ENCODE measurements around the gene HJV.
"Not testable (repeated sequence)": the region's sequence is repeated elsewhere in the genome, so short reads cannot be mapped to it uniquely, and the experiment has no call there.

HJV gene, protein sequence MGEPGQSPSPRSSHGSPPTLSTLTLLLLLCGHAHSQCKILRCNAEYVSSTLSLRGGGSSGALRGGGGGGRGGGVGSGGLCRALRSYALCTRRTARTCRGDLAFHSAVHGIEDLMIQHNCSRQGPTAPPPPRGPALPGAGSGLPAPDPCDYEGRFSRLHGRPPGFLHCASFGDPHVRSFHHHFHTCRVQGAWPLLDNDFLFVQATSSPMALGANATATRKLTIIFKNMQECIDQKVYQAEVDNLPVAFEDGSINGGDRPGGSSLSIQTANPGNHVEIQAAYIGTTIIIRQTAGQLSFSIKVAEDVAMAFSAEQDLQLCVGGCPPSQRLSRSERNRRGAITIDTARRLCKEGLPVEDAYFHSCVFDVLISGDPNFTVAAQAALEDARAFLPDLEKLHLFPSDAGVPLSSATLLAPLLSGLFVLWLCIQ

DNA sequence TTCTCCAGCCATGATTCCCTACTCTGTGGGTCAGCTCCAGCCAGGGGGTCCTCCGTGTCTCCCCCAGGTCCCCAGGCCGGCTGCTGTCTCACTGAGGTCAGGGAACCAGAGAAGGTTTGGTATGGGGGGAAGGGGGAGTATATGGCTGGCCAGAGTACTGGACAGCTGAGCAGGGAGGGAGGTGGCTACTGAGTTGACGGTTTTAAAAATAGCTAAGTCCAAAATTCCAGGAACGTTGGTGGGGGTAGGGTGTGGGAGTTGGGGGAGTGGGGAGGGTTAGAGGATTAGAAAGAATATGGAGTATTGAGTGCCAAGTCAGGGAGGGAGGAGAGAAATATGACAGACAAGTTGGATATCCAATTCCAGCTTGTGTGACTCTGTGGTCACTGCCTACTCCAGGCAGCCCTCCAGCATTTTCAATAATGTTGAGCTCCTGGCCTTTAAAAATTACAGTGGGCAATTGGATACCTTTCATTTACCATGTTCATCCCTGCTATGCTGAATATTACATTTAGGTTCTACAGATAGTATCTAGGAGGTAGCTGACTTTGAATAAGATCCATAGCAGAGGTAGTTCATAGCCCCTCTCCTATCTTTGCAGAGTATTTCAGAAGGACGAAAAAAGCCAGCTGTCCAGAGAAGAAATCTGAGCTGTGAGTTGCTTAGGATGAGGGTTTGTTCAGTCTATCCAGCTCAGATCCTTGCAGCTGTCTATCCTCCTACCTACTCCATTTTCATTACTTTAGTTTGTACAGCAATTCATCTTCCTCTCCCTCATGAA is at the start of gene HJV:
HJV (minus strand) TSS at position 114 of the 781 bp plus-strand sequence. CDS start 1,504 bp downstream, outside the sequence.
- DNase-seq (ENCODE audit: low spot score) = no peak

DNA sequence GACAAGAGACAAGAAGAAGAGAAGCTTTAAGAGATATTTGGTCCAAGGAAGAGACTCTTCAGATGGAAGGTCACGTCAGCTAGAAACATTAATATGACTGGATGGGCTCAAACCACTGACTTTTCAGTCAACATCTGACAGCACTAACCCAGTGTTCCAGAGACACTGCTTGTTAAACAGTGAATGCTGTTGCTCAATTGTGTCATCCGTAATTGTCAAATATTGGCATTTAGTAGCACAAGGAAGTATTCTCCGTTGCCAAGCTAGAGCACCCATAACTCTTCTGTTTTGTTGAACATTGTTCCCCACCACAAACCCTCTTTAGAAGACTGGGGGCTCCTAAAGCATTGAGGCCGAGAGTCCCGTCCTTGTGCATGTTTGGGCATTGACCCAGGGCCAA is 37.6 kb upstream of the HJV start:
- not testable (repeated sequence) for DNase-seq (ENCODE audit: low spot score)

DNA sequence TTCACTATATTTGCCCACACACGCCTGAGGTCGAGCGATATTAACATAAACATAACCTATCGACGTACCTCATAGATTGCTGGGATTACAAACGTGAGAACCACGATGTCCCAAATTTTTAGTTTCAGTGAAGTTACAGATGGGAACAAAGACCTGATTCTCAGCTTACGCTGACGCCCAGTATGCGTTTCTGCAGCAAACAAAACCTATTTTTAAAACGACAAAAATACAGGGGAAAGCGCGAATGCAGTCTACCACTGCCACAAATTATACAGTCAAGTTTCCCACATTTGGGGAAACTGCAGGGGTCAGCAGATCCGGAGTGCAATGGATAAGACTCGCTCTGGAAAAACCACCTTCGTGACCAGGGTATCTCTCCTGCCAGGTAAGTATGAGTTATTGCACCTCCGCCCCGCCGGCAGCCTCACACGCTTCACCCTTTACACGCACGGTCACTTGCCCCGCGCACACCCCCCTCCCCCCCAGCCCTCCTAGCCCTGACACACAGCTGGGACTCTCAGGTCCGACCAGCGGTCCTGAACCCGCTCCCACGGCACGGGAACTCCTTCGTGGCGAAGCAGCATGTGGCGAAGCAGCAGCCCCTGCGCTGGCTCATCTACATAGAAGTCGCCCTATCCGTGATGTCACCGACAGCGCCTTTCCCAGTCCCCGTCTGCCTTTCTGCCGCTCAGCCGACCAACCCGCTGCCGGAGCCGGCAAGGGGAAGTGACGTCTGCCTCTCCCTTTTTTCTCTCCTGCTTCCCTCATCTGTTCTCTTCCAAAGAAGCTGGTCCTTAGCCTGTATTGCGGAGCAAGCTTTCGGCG is 30.5 kb upstream of the HJV start:
- DNase-seq (ENCODE audit: low spot score) = peak; percentile 67

DNA sequence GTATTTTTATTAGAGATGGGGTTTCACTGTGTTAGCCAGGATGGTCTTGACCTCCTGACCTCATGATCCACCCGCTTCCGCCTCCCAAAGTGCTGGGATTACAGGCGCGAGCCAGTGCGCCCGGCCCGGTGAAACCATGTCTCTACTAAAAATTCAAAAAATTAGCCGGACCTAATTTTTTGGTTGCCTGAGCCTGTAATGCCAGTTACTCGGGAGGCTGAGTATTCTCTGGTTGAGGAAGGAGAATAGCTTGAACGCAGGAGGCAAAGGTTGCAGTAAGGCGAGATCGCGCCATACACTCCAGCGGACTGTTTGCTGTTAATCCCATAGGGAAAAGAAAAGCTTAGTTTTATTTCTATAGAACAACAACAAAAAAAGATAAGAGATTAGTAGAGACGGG is 29.9 kb upstream of the HJV start:
- DNase-seq (ENCODE audit: low spot score) = no peak

DNA sequence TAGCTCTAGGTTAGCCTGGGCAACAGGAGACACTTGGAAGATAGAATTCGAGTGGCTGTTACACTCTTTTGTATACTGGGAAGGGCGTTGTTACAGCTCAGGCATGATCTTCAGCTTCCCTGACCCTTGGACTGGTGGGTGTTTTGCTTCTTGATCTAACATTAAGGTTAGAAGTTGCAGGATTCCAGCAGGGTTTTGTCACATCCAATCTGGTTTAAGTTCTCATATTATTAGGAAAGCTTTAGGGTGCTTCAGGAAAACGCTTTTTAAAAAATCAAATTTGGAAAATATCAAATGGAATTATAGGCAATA is 29.1 kb upstream of the HJV start:
- not testable (repeated sequence) for DNase-seq (ENCODE audit: low spot score)

DNA sequence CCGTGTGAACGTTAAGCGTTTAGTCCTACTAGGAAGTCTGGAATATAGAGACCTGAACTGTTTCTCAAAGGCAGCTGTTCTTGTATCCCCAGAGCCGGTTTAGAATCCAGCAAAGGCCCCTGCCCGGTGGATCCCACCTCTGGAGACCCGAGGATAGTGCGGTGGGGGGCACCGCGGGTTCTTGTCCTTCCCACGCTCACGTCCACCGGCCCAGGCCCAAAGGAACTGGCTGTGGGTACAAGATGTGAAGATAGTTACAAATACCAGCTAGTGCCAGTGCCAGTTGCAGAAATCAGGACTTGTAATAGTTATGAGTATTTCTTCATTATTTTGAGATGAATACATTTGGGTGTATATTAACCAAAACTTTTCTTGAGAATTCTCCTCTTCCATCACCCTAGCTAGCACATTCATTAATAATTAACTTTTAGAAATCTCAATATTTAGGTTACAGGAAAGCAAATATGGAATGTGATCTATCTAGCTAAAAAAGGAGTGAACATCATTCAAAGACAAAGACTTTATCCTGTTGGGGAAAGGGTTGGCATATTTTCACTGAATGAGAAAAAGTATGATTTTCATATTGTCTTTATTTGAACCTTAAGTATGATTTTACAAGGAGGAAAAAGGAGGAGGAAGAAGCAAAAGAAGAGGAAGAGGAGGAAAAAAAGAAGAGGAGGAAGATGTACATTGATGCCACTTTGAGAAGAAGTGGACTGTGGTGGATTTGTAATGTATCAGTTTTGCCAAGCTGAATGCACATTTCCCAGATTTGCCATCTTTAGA is 28.5 kb upstream of the HJV start:
- not testable (repeated sequence) for DNase-seq (ENCODE audit: low spot score)

DNA sequence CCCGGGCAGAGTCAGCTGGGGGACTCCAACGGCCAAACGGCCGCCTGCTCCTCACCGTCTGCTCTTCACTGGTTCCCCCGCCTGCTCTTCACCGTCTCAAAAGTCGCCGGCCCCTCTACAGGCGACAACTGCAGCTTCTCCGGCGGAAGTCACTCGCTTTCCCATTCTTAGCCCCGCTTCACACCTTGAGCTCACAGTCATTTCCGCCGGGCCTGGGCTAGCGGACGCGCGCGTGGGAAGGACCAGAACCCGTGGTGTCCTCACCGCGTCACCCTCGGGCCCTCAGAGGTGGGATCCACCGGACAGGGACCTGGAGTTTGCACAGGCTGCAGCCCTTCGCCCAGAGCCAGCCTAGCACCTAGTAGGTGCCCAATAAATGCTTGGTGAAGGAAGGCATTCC is 27.9 kb upstream of the HJV start:
- DNase-seq (ENCODE audit: low spot score) = no peak

DNA sequence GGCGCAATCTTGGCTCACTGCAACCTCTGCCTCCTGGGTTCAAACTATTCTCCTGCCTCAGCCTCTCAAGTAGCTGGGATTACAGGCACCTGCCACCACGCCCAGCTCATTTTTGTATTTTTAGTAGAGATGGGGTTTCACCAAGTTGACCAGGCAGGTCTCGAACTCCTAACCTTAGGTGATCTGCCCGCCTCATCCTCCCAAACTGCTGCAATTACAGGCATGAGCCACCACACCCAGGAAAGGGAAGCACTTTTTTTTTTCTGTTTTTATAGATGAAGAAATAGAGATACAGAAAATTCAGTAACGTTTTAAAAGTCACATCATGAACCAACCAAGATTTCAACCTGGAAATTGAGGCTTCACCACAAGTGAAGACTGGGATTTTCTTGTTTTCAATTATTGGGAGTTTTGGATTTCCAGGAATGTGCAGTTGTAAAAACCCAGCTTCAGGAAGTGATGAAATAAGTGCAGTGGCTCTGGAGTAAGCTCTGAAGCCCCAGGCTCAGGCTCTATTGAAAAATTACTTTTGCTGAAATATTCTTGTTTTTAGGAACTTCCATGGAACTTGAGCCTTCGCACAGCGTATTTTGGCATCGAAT is 27.1 kb upstream of the HJV start:
- not testable (repeated sequence) for DNase-seq (ENCODE audit: low spot score)

DNA sequence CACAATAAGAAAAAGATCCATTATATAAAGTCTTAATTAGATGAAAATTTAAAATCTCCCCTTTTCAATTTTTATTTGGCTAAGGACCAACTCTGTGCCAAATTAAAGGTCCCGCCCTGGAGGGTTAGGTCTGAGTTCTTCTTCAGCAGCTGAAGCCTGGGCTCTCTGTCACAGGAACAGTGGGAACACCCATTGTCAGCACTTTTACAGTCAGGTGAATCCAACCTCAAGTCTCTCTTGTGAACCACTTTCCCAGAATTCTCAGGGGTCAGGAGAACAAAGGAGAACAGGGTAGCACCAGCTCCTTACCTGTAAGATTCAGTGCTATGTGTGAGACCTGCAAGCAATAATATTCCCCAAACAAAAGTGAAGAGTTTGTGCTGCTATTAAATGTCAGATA is 25.1 kb upstream of the HJV start:
- no peak for DNase-seq (ENCODE audit: low spot score)

DNA sequence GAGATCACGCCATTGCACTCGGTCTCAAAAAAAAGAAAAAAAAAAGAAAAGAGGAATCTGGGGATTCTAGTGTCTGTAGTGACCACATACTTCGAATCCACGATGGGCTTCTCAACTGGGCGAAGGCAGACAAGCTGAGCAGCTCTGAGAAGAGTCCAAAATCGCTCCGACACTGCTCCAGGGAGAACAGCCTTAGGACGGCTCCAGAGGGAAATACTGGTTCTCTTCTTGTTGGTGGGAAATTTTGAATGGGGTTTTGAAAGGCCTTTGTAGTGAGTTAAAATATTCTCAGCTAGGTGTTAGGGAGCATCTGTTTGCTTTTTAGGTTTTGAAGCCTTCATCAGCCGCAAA is 18.3 kb upstream of the HJV start:
- DNase-seq (ENCODE audit: low spot score) = no peak

DNA sequence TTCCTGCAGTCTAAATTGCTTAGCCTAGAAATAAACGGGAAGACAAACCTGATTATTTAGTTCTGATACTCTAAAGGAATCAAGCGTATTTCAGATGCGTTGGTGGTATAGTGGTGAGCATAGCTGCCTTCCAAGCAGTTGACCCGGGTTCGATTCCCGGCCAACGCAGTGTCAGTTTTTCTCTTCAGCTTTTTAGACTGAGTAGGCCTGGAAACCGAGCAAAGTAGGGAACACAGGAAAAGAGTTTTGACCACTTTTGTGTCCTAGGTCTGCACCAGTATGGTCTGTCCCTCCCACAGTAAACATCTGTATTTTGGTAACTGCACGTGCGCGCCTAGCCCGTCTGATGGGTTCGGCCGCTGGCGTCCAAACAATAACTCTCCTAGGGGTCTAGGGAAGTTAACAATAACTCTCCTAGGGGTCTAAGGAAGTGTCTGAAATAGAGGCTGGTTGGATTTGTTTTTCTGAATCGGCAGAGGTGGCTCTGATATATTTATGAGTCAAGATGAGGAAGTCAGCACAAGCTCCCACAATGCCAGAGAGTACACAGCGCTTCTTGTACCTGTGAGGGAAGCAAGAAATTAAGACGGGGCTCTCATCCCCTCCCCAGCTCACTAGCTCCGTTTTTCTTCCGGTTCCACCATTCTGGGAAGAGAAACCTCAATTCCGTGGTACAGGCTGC is 15.6 kb upstream of the HJV start:
- peak; percentile 83 for DNase-seq (ENCODE audit: low spot score)

DNA sequence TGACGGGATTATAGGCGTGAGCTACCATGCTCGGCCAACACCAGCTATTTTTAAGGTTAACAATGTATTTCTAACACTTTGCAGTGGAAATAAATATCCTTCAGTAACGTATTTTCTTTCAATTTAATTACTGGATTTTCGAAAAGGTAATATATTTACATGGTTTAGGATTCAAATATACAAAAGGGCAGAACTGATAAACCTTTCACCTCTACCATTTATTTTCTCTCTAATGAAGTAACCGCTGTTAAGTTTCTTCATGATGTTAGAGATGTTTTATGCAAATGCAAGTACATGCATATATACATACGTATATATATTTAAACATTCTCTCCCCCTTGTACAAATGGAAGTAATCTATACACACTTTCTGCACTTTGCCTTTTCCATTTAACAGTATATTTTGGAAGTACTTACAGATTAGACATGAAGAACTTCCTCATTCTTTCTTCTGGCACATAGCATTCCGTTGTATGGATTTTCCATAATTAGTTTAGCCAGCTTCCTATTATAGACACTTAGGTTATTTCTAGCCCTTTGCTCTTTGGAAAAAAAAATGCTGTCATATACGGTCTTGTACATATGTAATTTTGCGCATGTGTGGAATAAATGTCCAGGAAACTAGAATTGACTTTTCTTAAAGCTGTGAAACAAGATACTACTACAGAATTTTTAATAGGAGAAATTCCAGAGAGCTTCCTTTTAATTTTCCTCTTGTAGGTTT is 14.9 kb upstream of the HJV start:
- peak; percentile 60 for DNase-seq (ENCODE audit: low spot score)

DNA sequence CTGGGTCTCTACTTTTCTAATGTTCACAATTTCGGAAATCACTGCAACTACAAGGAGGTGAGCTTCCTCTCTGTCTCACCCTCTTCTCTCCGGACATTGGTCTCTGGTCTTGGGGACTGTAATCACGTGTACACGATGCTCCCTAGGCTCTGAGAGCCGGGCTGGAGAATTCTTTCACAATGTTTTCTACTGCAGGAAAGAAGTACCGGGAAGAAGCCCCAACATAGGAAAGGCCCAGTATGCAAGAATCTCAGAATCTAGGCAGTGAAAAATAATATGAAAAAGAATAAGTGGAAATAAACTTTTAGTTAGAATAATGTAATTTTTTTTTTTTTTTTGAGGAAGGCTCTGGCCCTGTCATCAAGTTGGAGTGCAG is 13.5 kb upstream of the HJV start:
- DNase-seq (ENCODE audit: low spot score) = no peak

DNA sequence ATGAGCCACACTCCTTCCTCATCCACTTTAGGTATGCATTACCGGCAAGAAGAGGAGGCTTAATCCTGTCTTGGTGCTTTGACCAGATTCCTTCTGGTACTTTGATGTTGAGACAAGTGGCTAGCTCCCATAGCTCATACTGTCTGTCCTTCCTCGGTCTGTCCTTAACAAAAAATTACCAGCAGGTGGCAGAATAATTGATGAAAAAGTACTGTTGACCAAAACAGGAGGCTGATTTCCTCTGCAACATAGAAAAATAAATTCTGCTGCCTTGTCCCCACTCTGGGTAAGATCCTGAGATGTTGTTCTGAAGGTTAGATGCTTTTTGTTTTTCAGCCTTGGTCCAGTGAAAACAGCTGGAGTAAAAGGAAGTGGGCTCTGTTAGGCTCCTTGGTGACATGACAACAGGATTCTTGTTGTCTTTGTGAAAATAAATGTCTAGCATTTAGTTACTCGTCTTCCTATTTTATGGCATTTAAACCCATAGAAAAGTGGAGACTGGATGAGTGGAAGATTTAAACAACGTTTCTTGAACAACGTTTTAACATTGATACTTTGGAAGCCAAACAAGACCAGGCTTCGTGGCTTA is 11.2 kb upstream of the HJV start:
- DNase-seq (ENCODE audit: low spot score) = peak; percentile 59

DNA sequence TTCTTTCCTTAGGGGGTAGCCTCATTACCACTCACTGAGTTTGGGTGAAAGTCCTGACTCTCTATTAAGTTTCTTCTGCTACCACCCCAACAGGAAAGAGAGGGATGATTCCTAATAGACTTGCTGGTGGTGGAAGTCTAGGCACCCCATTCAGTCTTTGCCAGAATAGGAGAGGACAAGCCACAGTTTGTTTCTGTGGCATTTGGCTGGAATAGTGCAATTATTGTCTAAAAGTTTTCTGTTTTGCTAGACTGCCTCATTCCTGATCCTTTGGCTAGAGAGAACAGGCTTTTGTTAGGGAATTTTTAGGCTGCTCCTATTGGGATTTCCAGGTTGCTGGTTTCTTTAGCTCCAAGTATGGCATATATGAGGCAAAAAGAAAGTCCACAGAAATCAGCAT is 9.9 kb upstream of the HJV start:
- DNase-seq (ENCODE audit: low spot score) = no peak

DNA sequence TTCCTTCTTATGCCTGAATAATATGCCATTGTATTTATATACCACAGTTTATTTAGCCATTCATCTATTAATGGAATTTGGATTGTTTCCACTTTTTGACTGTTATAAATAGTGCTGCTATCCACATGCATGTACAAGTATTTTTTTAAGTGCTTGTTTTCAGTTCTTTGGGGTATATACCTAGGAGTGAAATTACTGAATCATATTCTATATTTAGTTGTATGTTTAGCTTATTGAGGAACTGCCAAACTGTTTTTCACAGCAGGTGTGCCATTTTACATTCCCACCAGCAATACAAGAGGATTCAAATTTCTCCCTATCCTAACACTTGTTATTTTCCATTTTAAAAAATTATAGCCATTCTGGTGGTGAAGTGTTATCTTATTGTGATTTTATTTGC is 7.6 kb upstream of the HJV start:
- no peak for DNase-seq (ENCODE audit: low spot score)

DNA sequence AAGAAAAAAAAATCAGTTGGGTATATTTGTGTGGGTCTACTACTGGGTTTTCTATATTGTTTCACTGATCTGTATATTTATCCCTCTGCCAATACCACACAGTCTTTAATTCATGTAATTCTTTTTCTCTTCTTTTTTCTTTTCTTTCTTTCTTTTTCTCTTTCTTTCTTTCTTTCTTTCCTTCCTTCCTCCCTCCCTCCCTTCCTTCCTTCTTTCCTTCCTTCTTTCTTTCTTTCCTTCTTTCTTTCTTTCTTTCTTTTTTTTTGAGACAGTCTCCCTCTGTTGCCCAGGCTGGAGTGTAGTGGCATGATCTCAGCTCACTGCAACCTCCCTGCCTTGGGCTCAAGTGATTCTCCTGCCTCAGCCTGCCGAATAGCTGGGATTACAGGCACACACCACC is 5.1 kb upstream of the HJV start:
- not testable (repeated sequence) for DNase-seq (ENCODE audit: low spot score)

DNA sequence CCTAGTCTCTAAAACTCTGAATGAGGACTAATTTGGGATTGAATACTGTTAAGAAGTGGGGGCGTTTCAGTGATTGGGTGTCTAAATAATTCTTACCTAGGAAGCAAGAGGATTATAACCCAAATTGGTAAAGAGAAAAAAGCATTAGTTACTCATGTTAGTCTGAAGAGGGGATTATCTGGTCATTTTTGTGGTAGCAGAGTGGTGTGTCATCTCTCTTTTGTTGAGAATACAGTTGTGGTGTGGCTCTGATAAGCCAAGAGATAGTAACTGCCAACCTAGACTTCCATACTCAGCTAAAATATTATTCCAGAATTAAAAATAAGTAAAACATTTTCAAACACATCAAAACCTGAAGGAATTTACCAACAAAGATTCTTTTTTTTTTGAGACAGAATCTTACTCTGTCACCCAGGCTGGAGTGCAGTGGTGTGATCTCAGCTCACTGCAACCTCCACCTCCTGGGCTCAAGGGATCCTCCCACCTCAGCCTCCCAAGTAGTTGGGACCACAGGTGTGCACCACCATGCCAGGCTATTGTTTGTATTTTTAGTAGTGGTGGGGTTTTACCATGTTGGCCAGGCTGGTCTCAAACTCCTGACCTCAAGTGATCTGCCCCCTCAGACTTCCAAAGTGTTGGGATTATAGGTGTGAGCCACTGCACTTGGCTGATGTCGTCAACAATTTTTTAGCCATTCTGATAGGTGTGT is 4.4 kb upstream of the HJV start:
- not testable (repeated sequence) for DNase-seq (ENCODE audit: low spot score)
